ENCODE data around the gene ABCB10.

DNA sequence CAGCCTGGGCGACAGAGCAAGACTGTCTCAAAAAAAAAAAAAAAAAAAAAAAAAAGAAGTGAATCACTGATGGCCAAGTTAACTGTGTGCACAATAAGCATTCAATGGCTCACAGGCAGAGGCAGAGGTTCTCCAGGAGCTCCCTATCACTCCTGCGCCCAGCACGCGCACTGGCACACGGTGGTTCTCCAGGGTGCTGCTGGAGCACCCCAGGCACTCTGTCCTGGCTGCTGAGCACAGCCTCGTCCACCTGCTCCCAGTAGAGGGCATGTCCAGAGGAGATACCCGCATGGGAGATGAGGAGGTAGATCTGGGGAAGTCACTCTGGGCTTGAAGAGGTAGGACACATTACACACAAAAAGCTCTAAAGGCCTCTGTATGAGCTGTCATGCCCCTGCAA, 28.9 kb downstream of the ABCB10 start:
- TF ChIP-seq, protein P1, sequence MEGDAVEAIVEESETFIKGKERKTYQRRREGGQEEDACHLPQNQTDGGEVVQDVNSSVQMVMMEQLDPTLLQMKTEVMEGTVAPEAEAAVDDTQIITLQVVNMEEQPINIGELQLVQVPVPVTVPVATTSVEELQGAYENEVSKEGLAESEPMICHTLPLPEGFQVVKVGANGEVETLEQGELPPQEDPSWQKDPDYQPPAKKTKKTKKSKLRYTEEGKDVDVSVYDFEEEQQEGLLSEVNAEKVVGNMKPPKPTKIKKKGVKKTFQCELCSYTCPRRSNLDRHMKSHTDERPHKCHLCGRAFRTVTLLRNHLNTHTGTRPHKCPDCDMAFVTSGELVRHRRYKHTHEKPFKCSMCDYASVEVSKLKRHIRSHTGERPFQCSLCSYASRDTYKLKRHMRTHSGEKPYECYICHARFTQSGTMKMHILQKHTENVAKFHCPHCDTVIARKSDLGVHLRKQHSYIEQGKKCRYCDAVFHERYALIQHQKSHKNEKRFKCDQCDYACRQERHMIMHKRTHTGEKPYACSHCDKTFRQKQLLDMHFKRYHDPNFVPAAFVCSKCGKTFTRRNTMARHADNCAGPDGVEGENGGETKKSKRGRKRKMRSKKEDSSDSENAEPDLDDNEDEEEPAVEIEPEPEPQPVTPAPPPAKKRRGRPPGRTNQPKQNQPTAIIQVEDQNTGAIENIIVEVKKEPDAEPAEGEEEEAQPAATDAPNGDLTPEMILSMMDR (conservative IDR thresholded peaks at IDR 0.05; ENCODE audit: low read depth, low read length): no peak
- no peak for TF ChIP-seq EZH2 (IDR thresholded peaks at IDR 0.05; ENCODE audit: borderline replicate concordance, low read depth, low read length, poor library complexity, severe bottlenecking)

All from A673 (cell line).